GM21390 (cell line): ENCODE data around the gene OR2T27.
"Not testable (repeated sequence)": the region's sequence is repeated elsewhere in the genome, so short reads cannot be mapped to it uniquely, and the experiment has no call there.

ENCODE experiments used
- ATAC-seq: cut with Tn5 transposase; IDR thresholded peaks from one replicate; pipeline ENCODE4 v1.9.1; 2021; ENCODE audit not compliant: unreplicated experiment

The OR2T27 gene

DNA sequence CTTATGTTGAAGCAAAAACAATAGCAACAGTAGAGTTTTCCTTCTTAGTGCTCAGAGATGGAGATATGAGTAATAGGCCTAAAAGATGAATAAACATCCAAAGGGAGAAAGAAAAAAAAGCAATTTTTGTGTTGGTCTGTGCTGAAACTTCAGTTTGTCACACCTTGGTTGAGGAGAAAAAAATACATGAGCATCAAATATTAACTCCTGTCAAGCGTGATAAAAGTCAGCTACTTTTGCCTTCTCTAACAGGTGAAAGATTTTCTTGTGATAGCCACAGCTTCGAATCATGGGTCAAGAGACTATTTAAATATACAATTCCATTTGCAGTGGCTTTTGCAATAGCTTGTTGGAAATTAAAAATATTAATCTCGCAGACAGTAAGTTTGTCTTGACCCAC lies 14.4 kb downstream of the OR2T27 start:
- peak; percentile 48 for ATAC-seq

DNA sequence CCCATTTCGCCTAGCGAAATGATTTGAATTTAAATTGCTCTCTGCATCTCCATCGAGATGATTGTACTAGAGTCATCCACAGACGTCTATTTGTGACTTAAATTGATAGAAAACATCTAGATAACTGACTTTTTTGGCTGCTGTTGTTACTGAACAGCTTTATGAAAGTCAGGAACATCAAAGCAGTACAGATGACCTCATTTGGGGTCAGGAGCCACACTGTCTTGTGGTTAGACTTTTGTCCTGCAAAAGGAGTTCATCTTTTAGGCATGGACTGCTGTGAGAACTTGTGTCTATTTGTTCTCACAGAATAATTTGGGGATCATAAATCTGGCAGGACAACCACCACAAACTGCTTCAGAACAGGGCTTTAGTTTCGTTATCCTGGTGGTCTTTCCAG lies 15.7 kb downstream of the OR2T27 start:
- ATAC-seq, result not testable (repeated sequence)

DNA sequence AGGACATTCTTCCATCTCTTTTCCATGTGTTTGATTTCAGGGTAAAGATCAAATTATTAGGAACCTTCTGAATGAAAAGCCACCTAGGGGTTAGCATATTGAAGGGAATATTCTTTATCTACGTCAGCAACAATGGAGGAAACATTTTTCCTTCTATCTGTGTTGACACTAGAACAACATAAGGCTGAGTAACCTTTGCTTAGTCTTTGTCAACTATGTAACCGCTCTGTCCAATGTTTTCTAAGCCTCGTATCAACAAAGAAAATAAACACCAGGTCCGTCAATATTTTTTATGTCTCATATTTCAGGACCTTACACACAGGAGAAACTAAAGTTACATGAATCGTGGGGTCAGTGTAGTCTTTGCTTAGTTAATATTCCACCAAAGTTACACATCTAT lies 18.7 kb downstream of the OR2T27 start:
- not testable (repeated sequence) for ATAC-seq

DNA sequence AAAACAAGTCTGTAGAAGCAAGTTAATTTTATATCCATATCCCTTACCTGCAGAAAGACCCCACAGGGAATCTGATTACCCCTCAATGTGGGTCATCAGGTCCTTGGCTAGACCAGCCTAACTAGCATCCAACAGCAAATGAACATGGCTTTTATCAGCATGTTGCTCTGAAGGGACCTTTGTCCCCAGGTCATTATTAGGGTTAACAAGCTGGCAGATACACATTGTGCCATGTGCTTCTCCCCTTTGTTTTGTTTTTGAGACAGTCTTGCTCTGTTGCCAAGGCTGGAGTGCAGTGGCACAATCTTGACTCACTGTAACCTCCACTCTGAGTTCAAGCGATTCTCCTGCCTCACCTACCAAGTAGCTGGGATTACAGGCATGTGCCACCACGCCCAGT lies 20.3 kb downstream of the OR2T27 start, which contains the start of gene OR2T11:
TSS of gene OR2T11 (minus strand) at position 101 of the 400 bp plus-strand sequence. CDS start 7,963 bp downstream, outside the sequence.
- ATAC-seq, result not testable (repeated sequence)

DNA sequence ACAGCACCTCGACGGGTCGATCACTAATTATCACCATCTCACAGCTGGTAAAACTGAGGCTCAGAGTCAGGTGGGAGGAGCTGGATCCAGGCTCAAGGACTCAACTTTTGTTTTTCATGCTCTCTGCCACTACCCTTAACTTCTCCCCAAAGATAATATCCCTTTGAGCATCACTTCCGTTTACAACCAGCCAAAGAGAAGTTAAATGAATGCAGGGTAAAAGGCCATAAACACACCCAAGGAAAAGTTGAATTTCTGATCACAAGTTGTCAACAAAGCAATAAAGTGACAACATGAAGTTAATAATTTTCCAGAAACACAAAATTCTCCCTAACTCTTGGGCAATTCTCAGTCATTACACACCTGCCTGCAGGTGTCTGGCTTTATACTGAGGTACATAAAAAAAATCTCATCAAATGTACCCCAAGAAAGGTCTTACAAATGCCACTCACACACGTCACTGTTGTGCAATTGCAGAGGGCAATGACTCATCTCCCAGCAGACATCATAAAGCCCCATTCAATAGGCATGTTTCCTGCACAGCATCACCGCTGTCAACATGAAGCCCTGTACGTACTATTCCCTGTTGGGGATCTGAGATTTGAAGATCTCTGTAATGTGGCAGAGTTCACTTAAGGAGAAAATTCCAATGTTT lies 23.8 kb downstream of the OR2T27 start:
- no peak for ATAC-seq

DNA sequence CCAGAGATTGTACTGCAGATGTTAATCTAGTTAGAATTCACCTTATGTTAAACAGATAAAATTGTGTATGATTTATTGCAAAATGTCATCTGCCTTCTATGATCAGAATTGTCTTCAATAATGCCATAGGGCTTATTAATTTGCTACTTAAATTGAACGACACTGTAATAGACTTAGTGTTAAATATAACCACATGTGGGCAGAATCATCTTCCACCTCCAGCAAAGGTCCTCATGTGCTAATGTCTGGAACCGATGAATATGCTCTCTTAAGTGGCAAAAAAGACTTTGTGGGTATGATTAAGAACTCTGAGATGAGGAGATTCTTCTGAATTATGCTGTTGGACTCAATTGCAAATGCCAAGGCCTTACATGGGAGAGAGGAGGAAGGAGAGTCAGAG lies 24.8 kb downstream of the OR2T27 start:
- ATAC-seq, result no peak

DNA sequence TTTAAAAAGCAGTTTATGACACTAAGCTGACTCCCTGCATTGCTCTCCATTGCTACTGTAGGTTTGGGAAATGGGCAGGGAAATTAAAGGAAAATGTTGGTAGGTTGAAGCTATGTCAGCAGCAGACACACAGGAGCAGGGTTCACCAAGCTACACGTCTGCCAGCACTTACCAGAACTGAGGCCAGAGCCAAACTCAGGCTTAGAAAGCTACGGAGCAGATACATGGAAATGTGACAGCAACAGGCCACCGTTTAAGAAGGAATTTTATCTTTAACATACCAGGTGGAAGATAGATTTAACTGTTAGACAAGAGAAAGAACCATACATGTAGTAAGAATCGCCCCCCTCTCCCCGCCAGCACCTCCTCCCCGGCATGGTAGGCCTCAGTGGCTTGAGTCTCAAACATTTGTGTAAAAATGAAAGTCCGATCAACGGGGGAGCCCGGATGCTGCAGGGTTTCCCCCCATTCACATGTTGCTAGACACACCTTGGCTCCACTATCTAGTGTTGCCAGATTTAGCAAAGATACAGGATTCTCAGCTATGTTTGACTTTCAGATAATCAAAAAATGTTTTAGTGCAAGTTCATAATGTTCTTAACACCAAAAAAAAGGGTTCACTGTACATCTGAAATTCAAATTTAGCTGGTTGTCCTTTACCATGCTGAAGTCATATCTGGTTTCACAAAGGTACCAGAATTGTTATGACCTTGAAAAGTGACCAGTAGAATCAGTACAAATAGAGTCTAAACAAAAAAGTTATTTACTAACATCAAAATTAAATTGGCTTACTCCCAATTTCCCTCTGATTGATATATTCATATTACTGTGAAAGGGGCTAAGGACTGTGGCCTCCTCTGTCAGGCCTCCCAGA lies 27.1 kb downstream of the OR2T27 start:
- ATAC-seq, result peak; percentile 95

DNA sequence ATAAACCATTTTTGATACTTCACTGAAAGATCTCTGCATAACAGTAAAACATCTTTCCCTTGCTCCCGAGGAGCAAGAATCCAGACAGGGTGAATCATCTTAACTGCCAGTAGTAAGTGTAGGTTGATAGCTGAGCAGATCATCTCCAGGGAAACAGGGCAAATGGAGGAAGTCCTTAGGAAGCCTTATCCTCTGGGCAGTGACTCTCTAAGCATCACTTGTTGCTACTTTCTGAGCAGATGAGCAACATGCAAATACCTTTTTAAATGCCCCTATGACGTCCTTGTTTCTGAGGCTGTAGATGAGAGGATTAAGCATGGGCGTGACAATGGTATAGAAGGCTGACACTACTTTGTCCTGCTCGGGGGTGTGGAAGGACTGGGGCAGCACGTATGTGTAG lies 29.4 kb downstream of the OR2T27 start:
- ATAC-seq, result no peak

DNA sequence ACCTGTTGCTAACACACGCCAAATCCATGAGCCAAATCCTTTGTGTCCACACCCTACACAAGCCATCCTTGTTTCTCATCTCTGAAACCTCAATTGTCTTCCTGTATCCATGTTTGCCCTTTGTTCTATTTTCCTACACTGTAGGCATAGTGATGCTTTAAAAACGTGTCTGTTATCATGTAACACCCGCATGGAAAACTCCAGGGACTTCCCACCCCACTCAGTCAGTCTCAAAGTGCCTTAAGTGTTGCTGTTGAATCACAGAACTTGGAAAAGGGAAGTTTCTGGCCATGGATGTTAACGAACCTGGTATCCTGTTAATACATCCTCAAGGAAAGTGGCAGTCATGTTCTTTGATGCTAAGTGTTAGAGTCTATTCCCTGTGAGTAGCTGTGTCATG lies 30.2 kb downstream of the OR2T27 start:
- no peak for ATAC-seq

DNA sequence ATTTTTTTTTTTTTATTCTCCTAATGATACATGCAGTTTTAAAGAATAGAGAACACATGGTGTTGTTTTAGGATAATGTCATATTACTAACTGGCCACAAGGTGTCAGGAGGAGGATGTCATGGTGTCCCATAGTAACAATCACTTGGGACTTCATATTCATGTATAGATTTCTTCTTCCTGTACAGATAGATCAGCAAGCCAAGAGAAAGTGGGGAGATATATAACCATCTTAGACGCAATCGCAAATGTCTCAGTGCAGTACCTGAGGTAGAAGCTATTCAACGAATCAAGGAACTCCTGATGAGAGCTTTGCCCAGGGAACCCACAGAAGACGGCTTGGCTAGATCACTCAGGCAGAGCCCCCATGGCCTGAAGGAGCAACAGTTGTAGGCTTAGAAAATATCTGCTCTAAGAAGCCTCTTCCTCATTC lies 32.7 kb downstream of the OR2T27 start:
- ATAC-seq, result peak; percentile 97

DNA sequence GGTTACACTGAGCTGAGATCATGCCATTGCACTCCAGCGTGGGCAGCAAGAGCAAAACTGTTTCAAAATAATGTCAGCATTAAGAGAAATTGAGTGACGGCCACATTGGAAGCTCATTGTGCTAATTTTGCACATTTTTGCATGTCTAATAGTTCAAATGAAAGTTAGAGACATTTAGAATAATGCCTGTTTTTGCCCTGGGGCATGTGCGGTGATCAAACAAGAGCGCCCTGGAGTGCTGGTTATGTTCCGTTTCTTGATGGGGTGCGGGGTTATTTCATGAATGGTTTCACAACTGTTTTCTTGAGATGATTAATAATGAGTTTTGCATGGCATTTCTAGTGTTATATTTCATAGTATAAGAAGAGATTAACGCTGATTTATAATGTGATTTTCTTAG lies 33.6 kb downstream of the OR2T27 start:
- no peak for ATAC-seq

DNA sequence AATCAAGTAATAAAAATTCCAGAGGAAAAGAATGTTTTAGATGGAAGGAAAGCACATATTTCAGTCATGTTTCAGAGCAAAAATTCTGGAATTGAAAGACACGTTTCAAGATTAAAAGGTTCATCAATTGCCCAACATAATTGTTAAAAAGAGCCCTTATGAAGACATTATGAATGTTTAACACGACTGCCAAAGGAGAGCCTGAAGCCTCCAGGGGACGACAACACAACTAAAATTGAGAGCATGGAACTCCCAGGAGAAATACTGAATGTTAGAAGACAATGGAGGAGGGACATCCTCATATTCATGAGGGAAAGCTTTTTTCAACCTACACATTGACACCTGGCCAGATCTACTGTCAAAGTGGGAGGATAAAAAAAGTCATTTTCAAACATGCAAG lies 36.5 kb downstream of the OR2T27 start:
- no peak for ATAC-seq

DNA sequence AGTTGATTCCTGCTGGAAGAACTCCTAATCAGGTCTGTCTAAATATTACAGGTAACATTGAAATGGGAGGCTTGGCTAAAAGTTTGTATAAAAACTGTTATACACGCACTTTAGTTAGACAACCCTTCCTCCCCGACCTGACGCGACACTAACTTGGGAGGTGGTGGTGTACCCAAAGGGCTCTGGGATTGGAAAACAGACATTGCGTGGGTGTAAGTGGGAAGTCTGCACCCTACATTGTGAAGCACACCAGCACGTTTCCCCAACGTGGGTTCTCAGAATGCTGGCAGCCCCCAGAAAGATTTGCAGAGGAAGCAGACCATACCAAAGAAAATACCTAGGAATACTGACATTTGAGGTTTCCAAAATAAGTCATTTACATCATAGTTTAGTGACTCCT lies 37.2 kb downstream of the OR2T27 start:
- no peak for ATAC-seq

DNA sequence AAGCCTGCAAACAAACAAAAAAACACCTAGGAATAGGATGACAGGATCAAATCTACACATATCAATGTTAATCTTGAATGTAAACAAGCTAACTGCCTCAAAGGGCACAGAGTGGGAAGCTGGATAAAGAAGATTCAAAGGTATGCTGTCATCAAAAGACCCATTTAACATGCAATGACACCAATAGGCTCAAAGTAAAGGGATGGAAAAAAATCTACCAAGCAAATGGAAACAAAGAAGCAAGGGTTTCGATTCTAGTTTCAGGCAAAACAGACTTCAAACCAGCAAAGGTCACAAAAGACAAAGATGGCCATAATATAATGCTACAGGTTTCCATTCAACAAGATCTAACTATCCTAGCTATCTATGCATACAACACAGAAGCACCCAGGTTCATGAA lies 41.6 kb downstream of the OR2T27 start:
- ATAC-seq, result no peak

DNA sequence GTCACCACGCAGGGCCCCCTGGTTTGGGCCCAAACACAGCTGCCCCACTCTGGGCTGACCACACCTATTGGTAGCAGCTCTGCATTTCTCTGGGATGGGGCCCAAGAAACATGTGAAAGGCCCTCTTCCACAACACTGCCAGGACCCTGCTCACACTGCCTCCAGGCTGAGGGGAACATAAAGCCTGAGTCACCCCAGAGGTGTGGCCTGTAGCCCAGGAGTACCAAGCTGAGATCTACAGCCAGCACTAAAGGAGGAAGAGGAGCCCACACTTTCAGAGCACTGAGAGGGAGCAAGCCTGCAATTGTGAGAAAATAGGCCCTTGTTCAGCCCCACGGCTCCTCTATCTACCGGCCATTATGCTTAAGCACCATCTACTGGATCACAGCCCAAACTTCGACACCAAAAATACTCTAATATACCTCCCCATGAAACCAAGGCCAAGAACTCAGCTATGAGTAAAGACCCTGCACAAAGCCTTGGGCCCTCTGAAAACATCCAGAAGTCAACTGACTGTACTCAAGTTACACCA lies 43.4 kb downstream of the OR2T27 start:
- no peak for ATAC-seq

DNA sequence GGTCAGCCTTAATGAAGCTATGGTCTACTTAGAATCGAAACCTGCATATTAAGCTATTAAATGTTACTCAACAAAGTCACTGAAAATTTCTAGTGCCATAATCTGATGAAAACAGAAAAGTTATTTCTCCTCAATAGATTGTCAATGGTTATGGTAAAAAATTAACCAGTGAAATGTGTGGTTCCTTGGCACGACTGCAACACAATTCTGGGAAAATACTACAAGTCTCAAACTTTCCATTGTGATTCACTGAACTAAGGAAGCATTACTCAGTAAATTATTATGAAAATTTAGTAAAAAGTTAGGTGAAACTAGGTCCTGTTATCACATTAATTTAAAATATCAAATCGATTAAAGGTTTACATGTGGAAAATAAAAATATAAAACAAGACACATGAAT lies 45.0 kb downstream of the OR2T27 start:
- no peak for ATAC-seq
